SK-N-MC (cell line): ENCODE results near the gene INSL6.
"Not testable (repeated sequence)": the region's sequence is repeated elsewhere in the genome, so short reads cannot be mapped to it uniquely, and the experiment has no call there.

Experiments
- DNase-seq: peaks from one replicate; pipeline ENCODE4 v3.0.0-alpha.2; 2011; ENCODE audit warnings: low read depth, low spot score
- H3K27ac ChIP-seq: fragments of 200-600 bp; sonication (generic); 2 replicates; pipeline ENCODE4 v1.5.1; 2016; ENCODE audit warnings: mixed run types
- H3K36me3 ChIP-seq: fragments of 200-600 bp; sonication (generic); 2 replicates; pipeline ENCODE4 v1.6.1; 2017; ENCODE audit warnings: antibody characterized with exemption, low read length, mixed read lengths; ENCODE audit not compliant: insufficient read depth
- H3K4me3 ChIP-seq: fragments of 200-600 bp; sonication (generic); 2 replicates; pipeline ENCODE4 v1.5.1; 2016
- H3K9ac ChIP-seq: fragments of 200-600 bp; sonication (generic); 2 replicates; pipeline ENCODE4 v1.8.0; 2017; ENCODE audit warnings: mixed run types, mixed read lengths; ENCODE audit not compliant: insufficient read length
- H3K9me3 ChIP-seq: fragments of 200-600 bp; sonication (generic); 2 replicates; pipeline ENCODE4 v1.6.1; 2017; ENCODE audit warnings: low read depth, mild to moderate bottlenecking, antibody characterized with exemption, low read length, moderate library complexity, mixed read lengths
- EZH2 ChIP-seq: fragments of 200-600 bp; sonication (generic); IDR thresholded peaks from one replicate; pipeline ENCODE4 v1.6.1; 2017; ENCODE audit warnings: antibody characterized with exemption
- FOXP2 ChIP-seq: optimal IDR thresholded peaks from 2 replicates; pipeline ENCODE3; 2011; ENCODE audit warnings: mild to moderate bottlenecking, moderate library complexity; ENCODE audit not compliant: insufficient read depth; ENCODE audit errors: extremely low read length, control extremely low read depth
- POLR2AphosphoS5 ChIP-seq: IDR thresholded peaks from 2 replicates; pipeline ENCODE4 v1.6.1; 2012; ENCODE audit warnings: mild to moderate bottlenecking, low read depth, low read length, borderline replicate concordance

Gene INSL6

GRCh38 chr9:5186416-5187169, 1.2 kb upstream of the INSL6 start:
- DNase-seq, result peak; percentile 5
- H3K27ac ChIP-seq, result no peak overlapping the region
- no peak overlapping the region for H3K4me3 ChIP-seq
- no peak for TF ChIP-seq EZH2
- TF ChIP-seq FOXP2, result no peak
- no peak for TF ChIP-seq POLR2AphosphoS5
- H3K9me3 ChIP-seq, result no peaks in the 10 kb centered on the region
- no peak overlapping the region for H3K9ac ChIP-seq
- no peaks in the 10 kb centered on the region for H3K36me3 ChIP-seq

GRCh38 chr9:5184776-5185175, 663 bp downstream of the INSL6 start:
- H3K36me3 ChIP-seq, result no peaks in the 10 kb centered on the region
- DNase-seq, result no peak
- no peak for TF ChIP-seq FOXP2
- no peak for TF ChIP-seq EZH2
- TF ChIP-seq POLR2AphosphoS5, result no peak
- H3K27ac ChIP-seq, result no peak overlapping the region
- H3K9me3 ChIP-seq, result no peaks in the 10 kb centered on the region
- H3K9ac ChIP-seq, result no peak overlapping the region
- H3K4me3 ChIP-seq, result no peak overlapping the region

- DNase-seq, H3K36me3 ChIP-seq, H3K9ac ChIP-seq, H3K27ac ChIP-seq, H3K4me3 ChIP-seq, H3K9me3 ChIP-seq: not testable (repeated sequence)
Observed at GRCh38 chr9:5180631-5181030, 4.8 kb downstream of the INSL6 start.

DNA sequence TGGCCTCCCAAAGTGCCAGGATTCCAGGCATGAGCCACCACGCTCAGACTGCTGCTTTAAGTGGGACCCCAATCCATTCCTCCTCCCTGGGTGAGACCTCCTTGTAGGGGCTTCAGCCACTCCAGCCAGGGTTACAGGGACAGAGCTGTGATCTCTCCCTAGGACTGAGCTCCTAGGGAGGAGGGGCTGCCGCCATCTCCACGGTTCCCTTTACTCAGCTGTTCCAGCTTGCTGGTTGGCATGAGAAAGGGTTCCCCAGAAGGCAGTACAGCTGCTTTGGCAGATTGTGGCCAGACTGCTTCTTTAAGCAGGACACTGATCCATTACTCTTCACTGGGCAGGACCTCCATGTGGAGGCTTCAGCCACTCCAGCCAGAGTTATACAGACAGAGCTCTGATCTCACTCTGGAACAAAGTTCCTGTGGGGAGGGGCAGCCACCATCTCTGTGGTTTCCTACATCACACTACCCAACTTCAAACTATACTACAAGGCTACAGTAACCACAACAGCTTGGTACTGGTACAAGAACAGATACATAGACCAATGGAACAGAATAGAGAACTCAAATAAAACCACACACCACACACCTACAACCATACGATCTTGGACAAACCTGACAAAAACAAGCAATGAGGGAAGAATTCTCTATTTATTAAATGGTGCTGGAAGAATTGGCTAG, 7.2 kb downstream of the INSL6 start:
- Histone ChIP-seq H3K4me3 (no peak overlapping the region), H3K9ac (no peak overlapping the region), H3K27ac (no peak overlapping the region), H3K36me3 (no peaks in the 10 kb centered on the region), H3K9me3 (no peaks in the 10 kb centered on the region)
- no peak for DNase-seq
- no peak for TF ChIP-seq POLR2AphosphoS5
- TF ChIP-seq FOXP2, result no peak
- TF ChIP-seq EZH2, result no peak

DNA sequence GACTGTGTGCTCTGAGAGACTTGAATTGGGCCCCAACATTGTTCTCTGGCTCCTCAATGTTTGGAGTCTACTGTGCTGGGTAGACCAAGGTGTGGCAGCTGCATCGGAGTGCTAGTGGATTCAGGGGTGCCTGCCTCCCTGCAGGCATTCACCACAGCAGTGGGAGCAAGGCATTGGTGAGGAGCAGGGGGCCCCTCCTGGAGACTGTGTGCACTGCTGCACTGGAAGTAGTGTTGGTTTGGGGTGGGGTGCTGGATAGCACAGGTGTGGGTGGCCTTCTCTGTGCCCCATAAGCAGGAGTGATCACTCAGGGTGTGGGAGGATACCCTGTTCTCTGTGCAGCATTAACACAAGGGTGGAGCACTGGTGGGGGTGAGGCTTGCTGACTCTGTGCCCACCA, 39.2 kb downstream of the INSL6 start:
- no peak overlapping the region for H3K27ac ChIP-seq
- DNase-seq, result no peak
- no peak overlapping the region for H3K9ac ChIP-seq
- no peaks in the 10 kb centered on the region for H3K9me3 ChIP-seq
- H3K36me3 ChIP-seq, result no peaks in the 10 kb centered on the region
- TF ChIP-seq FOXP2 (no peak), EZH2 (no peak), POLR2AphosphoS5 (no peak)
- no peak overlapping the region for H3K4me3 ChIP-seq

- Histone ChIP-seq H3K9ac (no peak overlapping the region), H3K4me3 (no peak overlapping the region), H3K9me3 (no peaks in the 10 kb centered on the region), H3K36me3 (no peaks in the 10 kb centered on the region), H3K27ac (no peak overlapping the region)
- TF ChIP-seq EZH2 (no peak), POLR2AphosphoS5 (no peak), FOXP2 (no peak)
- no peak for DNase-seq
Observed at GRCh38 chr9:5144217-5144616, 41.2 kb downstream of the INSL6 start.

GRCh38 chr9:5140151-5140550, 45.3 kb downstream of the INSL6 start:
- Histone ChIP-seq H3K27ac (no peak overlapping the region), H3K9me3 (no peaks in the 10 kb centered on the region)
- TF ChIP-seq POLR2AphosphoS5, result no peak
- no peak for TF ChIP-seq EZH2
- no peak for TF ChIP-seq FOXP2

GRCh38 chr9:5122516-5122915, 62.9 kb downstream of the INSL6 start:
- no peak for DNase-seq
- TF ChIP-seq POLR2AphosphoS5 (no peak), EZH2 (no peak), FOXP2 (no peak)
- no peaks in the 10 kb centered on the region for H3K9me3 ChIP-seq

More at GRCh38 chr9:5140151-5140550, 45.3 kb downstream of the INSL6 start:
- Histone ChIP-seq H3K9ac (no peak overlapping the region), H3K4me3 (no peak overlapping the region), H3K36me3 (no peaks in the 10 kb centered on the region)
- DNase-seq, result no peak

DNA sequence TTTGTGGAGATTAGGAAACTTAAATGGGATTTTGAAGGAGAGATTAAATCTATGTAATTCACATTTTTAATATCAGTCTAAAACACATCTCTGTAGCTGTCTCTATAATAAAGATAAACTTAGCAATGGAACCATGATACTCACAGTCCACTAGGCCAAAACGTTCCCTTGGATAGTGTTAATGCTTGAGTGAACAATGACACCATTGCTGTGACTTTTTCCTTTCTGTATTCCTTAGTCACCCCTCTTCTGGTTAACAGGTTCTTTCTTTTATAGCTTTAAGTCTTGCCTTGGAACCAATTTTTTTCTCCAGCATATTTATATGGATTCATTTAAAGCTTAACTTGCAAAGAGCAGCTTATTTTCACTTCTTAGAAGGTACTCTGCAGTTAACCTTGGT, 63.3 kb downstream of the INSL6 start:
- no peak overlapping the region for H3K9ac ChIP-seq
- H3K9me3 ChIP-seq, result no peaks in the 10 kb centered on the region
- DNase-seq, result no peak
- no peak for TF ChIP-seq EZH2
- no peak for TF ChIP-seq FOXP2
- no peak for TF ChIP-seq POLR2AphosphoS5
- H3K27ac ChIP-seq, result no peak overlapping the region
- no peak overlapping the region for H3K4me3 ChIP-seq
- H3K36me3 ChIP-seq, result peaks cover 14% of the 10 kb centered on the region

More at GRCh38 chr9:5122516-5122915, 62.9 kb downstream of the INSL6 start:
- no peak overlapping the region for H3K4me3 ChIP-seq
- H3K27ac ChIP-seq, result no peak overlapping the region
- peaks cover 14% of the 10 kb centered on the region for H3K36me3 ChIP-seq
- no peak overlapping the region for H3K9ac ChIP-seq
